ENCODE data around the gene GUK1. TPM values are rescaled to one million over a fixed set of nuclear protein-coding genes. Genes with fewer than 3 reads are reported as not detected.
A peak's percentile ranks its signal among the peaks of the same experiment; 100 is the strongest.

The GUK1 gene
- total and polyA plus RNA-seq, 4 donors = 158 to 476 (median 307) TPM

- H3K9ac ChIP-seq (ENCODE audit: insufficient read depth in 1 of 2, low read length in 2 of 2) = no peak overlapping the region
- no peak overlapping the region for H3K4me3 ChIP-seq
- 90 to 94% methylated on average over 8 of the region's 8 CpGs for WGBS, 2 donors
- H3K4me1 ChIP-seq (ENCODE audit: control insufficient read depth in 5 of 5, insufficient read depth in 5 of 5, low read length in 5 of 5) = peaks cover 0 to 6% (median 0%) of the 10 kb centered on the region in 5 donors
- H3K27me3 ChIP-seq (ENCODE audit: control insufficient read depth in 3 of 3, insufficient read depth in 3 of 3, low read length in 2 of 3) = no peaks in the 10 kb centered on the region
- H3K27ac ChIP-seq (ENCODE audit: low read depth in 1 of 2, low read length in 1 of 2) = no peak overlapping the region
- ATAC-seq (ENCODE audit: insufficient read depth, low FRiP score) = no peak
- peaks cover 0 to 2% (median 0%) of the 10 kb centered on the region in 4 donors for H3K36me3 ChIP-seq (ENCODE audit: control insufficient read depth in 4 of 4, insufficient read depth in 4 of 4, low read length in 4 of 4)
- no peak for DNase-seq
- H3K9me3 ChIP-seq (ENCODE audit: control insufficient read depth in 4 of 4, insufficient read depth in 3 of 4, low read length in 3 of 4) = peaks cover 0 to 7% (median 4%) of the 10 kb centered on the region in 4 donors
- no peak for TF ChIP-seq CTCF (IDR thresholded peaks at IDR 0.05; ENCODE audit: control extremely low read depth, extremely low read depth)
Observed at GRCh38 chr1:228194921-228195812, 55.1 kb downstream of the GUK1 start.

- Histone ChIP-seq H3K4me1 (ENCODE audit: control insufficient read depth in 5 of 5, insufficient read depth in 5 of 5, low read length in 5 of 5) (peaks cover 0 to 2% (median 0%) of the 10 kb centered on the region in 5 donors), H3K4me3 (no peak overlapping the region), H3K27me3 (ENCODE audit: control insufficient read depth in 3 of 3, insufficient read depth in 3 of 3, low read length in 2 of 3) (no peaks in the 10 kb centered on the region), H3K9ac (ENCODE audit: insufficient read depth in 1 of 2, low read length in 2 of 2) (no peak overlapping the region), H3K36me3 (ENCODE audit: control insufficient read depth in 4 of 4, insufficient read depth in 4 of 4, low read length in 4 of 4) (peaks cover 0 to 2% (median 0%) of the 10 kb centered on the region in 4 donors), H3K27ac (ENCODE audit: low read depth in 1 of 2, low read length in 1 of 2) (peak overlapping the region in 1 of 2 donors; percentile 28), H3K9me3 (ENCODE audit: control insufficient read depth in 4 of 4, insufficient read depth in 3 of 4, low read length in 3 of 4) (peaks cover 0 to 7% (median 6%) of the 10 kb centered on the region in 4 donors)
- ATAC-seq (ENCODE audit: insufficient read depth, low FRiP score) (no peak), DNase-seq (no peak)
- 95% methylated on average over 4 of the region's 4 CpGs for WGBS, 2 donors
- no peak for TF ChIP-seq CTCF (IDR thresholded peaks at IDR 0.05; ENCODE audit: control extremely low read depth, extremely low read depth)
Observed at GRCh38 chr1:228197555-228198147, 57.6 kb downstream of the GUK1 start.

Small RNAs within 50 kb of the gene (small RNA-seq; reads per million reads assigned to genes)
- gene AL359510.1 (ENCODE audit: low replicate concordance) = not detected

Other genes starting within 250 kb of the GUK1 start
- 1 to 10 TPM; 5.5 to 8.6 TPM for gene WNT9A, start 192.3 kb upstream of the GUK1 start, total RNA-seq
- 1 to 10 TPM; 2.6 to 4.3 TPM for gene WNT9A, start 192.3 kb upstream of the GUK1 start, polyA plus RNA-seq
- gene WNT3A, start 133.3 kb upstream of the GUK1 start, total RNA-seq = 1 to 10 TPM in 1 of 2 donors, under 1 TPM in 1; 0.09 to 3.1 TPM
- 1 to 10 TPM; 1.6 to 2.2 TPM for gene WNT3A, start 133.3 kb upstream of the GUK1 start, polyA plus RNA-seq
- 100 to 1,000 TPM; 226 to 500 TPM for gene ARF1, start 57.6 kb upstream of the GUK1 start, total RNA-seq
- 100 to 1,000 TPM; 379 to 713 TPM for gene ARF1, start 57.6 kb upstream of the GUK1 start, polyA plus RNA-seq
- 10 to 100 TPM in 1 of 2 donors, 1 to 10 TPM in 1; 9.1 to 16.3 TPM for gene C1orf35, start 37.0 kb upstream of the GUK1 start, total RNA-seq
- 10 to 100 TPM; 13.7 to 19.9 TPM for gene C1orf35, start 37.0 kb upstream of the GUK1 start, polyA plus RNA-seq
- gene MRPL55, start 31.0 kb upstream of the GUK1 start, total RNA-seq = 10 to 100 TPM; 44.4 to 60.0 TPM
- gene MRPL55, start 31.0 kb upstream of the GUK1 start, polyA plus RNA-seq = 100 to 1,000 TPM in 1 of 2 donors, 10 to 100 TPM in 1; 86.6 to 137 TPM
- 1 to 10 TPM; 1.8 to 6.7 TPM for gene GJC2, start 9.7 kb downstream of the GUK1 start, total RNA-seq
- gene GJC2, start 9.7 kb downstream of the GUK1 start, polyA plus RNA-seq = 1 to 10 TPM; 1.5 to 3.4 TPM
- 10 to 100 TPM in 1 of 2 donors, 1 to 10 TPM in 1; 8.4 to 21.4 TPM for gene IBA57, start 25.5 kb downstream of the GUK1 start, total RNA-seq
- gene IBA57, start 25.5 kb downstream of the GUK1 start, polyA plus RNA-seq = 1 to 10 TPM; 2.8 to 5.4 TPM
- 10 to 100 TPM; 24.6 to 47.3 TPM for gene OBSCN, start 67.8 kb downstream of the GUK1 start, total RNA-seq
- 10 to 100 TPM in 1 of 2 donors, 1 to 10 TPM in 1; 5.1 to 26.1 TPM for gene OBSCN, start 67.8 kb downstream of the GUK1 start, polyA plus RNA-seq